ENCODE measurements around the gene BEST2.
"Not testable (repeated sequence)": the region's sequence is repeated elsewhere in the genome, so short reads cannot be mapped to it uniquely, and the experiment has no call there.

BEST2 gene

DNA sequence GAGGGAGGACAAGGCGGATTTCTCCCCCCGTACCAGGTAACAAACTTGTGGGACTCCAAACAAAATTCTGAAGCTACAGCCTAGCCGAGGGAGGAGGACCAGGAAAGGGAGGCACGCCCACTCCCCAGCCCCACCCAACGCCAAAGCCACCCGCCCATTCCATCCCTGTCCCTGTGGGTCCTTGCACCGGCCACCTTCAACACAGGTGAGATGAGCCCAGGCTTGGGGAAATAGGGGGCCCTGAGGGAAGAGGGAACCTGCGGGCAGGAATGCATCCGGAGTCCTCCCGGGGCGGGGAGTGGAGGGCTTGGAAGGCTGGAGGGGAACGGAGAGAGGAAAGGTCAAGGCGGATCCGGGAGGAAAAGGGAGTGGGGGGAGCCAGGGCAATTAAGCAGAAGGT, at the start of gene BEST2:
Gene BEST2 (plus strand): TSS at position 157 of the 400 bp plus-strand sequence. CDS start 802 bp downstream, outside the sequence.
- DNase-seq: no peak

DNA sequence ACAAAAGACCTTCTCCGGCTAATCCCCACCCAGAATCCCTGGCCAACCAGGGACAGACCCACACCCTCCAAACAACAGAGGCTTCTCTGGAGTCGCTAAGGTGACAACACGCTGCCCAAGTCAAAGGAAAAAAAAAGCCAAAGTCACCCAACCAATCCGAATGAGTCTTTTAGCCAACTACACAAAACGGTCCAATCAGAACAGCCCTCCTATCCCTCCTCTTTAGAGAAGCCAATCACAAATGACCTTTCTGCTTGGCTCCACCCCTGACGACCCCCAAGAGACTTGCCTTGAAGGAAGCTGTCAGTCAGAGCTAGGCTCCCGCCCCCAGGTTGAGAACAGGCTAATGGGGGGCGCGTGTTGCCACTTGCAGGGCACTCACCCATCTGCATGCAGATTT, 48.5 kb upstream of the BEST2 start:
- DNase-seq: no peak

DNA sequence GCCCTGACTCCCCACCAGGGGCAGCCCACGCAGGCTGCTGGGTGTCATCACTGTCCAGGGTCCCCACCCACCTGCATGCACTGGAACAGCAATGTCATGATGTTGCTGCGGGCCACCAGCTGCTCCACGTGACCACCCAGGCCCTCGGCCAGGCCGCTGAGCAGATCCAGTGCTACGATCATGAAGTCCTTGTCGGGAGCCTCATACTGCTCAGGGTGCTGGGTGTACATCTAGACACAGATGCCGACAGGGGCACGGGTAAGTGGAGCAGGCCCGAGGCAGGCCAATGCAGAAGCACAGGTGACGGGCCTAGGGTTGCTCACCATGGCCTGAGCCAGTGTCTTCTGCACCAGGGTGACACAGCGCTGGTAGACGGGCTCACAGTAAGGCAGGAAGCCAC, 46.4 kb upstream of the BEST2 start:
- DNase-seq: no peak

DNA sequence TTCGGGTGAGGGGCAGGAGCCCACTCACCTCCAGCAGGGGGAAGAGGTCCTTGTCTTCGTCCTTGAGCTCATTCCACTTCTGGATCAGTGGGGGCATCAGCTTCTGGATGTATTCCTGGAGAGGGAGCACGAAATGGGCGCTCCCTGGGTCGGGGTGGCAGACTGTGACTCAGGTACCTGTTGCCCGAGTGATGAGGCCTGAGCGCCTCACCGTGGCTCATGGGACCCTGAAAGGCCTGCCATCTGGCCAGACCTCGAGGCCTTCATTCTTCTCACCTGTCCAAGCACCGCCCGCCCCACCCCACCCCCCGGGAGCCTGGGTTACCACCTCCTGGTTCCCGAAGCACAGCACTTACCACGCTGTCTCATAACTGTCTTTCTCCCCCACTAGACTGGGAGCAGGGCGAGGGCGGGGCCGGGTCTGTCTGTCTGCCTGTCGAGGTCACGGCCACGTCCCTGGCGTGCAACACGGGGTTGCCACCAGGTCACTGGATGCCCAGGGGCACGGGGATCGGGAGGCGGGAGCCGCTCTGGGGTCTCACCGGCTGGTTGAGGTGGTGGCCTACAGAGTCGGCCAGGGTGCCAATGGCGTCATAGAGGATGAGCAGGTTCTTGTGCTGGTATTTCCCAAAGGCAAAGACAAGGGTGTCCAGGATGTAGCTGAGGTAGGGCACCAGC, 45.8 kb upstream of the BEST2 start:
- DNase-seq: no peak

DNA sequence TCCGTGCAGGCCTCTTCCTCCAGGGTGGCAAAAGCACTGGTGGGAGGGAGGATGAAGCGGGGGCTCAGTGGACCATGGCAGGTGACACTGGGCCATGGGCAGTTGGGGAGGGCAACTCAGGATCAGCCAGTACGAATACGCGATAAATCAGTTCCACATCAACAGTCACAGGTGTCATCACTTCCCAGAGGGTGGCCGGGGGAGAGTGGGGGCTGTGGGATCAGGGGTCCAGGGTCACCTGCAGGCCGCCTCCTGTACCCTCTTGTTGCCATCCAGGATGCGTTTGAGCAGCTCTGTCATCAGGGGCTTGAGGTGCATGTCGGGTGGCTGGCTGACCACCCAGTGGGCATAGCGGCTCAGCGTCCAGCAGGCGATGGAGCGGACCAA, 45.3 kb upstream of the BEST2 start:
- no peak for DNase-seq

DNA sequence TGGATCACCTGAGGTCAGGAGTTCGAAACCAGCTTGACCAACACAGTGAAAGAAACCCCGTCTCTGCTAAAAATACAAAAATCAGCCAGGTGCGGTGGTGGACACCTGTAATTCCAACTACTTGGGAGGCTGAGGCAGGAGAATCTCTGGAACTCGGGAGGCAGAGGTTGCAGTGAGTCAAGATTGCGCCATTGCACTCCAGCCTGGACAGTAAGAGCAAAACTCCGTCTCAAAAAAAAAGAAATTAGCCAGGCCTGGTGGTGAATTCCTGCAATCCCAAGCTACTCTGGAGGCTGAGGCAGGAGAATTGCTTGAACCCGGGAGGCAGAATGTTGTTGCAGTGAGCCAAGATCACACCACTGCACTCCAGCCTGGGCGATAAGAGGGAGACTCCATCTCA, 43.0 kb upstream of the BEST2 start:
- DNase-seq: no peak

DNA sequence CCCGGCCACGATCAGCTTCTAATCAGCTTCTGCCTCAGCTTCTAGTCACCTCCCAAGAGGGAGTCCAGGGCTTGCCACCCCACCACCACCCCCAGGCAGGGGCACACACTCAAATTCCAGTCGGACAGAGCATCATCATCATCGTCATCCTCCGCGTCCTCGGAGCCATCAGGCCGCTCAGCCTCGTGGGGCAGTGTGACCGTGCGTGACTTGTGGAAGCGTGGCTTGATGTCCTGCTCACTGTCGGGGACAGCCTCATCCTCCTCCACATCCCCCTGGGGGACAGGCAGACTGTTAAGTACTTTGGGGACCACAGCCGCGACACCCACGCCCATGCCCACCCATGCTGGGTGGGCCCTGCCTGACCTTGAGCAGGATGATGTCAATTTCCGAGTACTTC, 40.4 kb upstream of the BEST2 start:
- no peak for DNase-seq

DNA sequence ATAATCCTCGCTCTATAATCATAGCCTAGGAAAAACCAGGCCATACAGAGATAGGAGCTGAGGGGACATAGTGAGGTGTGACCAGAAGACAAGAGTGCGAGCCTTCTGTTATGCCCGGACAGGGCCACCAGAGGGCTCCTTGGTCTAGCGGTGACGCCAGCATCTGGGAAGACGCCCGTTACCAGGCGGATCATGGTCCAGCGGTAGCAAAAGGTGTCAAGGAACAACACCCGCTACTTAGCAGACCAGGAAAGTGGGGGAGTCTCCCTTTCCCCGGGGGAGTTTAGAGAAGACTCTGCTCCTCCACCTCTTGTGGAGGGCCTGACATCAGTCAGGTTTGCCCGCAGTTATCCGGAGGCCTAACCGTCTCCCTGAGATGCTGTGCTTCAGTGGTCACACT, 39.5 kb upstream of the BEST2 start:
- DNase-seq: peak in 4 of 56 donors; percentile 16 to 45 (median 40)

DNA sequence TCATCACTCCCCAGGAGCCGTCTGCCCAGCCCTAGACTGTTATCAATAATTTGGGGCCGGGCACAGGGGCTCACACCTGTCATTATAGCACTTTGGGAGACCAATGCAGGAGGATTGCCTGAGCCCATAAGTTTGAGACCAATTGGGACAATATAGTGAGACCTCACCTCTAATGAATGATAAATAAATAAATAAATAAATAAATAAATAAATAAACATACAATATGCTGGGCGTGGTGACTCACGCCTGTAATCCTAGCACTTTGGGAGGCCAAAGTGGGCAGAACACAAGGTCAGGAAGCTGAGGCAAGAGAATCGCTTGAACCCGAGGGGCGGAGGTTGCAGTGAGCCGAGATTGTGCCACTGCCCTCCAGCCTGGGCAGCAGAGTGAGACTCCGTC, 38.3 kb upstream of the BEST2 start:
- DNase-seq: not testable (repeated sequence)

DNA sequence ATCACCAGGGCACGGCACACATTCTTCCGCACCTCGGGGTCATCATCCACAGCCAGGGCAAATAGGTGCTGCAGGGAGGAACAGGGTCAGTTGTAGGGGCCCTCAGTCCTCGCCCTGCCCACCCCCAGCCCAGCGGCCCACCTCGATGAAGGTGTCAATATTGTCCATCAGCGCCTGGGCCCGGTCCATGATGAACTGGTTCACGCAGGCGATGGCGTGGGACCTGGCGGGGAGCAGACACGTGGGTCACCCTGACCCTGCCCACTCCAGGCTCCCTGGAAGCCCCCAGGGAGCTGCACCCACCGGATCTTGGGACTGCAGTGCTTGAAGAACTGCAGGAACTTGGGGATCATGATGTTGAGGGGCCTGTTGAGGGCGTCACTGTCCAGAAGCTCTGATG, 36.5 kb upstream of the BEST2 start:
- DNase-seq: no peak

DNA sequence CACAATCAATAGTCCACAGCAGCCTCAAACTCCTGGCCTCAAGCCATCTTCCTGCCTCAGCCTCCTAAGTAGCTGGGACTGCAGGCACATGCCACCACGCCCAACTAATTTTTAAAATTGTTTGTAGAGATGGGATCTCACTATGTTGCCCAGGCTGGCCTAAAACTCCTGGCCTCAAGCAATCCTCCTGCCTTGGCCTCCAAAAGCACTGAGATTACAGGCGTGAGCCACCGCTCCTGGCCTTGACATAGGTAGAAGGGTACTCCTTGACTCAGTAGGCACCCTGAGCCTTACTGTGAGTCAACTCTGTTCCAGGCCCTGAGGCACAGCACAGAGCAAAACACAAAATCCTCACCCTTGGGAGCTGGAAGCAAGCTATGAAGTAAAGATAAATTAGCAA, 35.7 kb upstream of the BEST2 start:
- no peak for DNase-seq

DNA sequence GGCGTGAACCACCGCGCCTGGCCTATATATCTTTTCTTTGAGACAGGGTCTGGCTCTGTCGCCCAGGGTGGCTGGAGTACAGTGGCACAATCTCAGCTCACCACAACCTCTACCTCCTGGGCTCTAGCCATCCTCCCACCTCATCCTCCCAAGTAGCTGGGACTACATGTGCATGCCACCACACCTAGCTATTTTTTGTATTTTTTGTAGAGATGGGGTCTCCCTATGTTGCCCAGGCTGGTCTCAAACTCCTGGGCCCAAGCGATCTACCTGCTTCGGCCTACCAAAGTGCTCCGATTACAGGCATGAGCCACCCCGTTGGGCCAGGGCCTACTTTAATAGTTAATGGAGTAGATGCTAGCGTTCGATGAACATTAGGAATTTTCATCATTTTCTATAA, 31.3 kb upstream of the BEST2 start:
- DNase-seq: no peak

DNA sequence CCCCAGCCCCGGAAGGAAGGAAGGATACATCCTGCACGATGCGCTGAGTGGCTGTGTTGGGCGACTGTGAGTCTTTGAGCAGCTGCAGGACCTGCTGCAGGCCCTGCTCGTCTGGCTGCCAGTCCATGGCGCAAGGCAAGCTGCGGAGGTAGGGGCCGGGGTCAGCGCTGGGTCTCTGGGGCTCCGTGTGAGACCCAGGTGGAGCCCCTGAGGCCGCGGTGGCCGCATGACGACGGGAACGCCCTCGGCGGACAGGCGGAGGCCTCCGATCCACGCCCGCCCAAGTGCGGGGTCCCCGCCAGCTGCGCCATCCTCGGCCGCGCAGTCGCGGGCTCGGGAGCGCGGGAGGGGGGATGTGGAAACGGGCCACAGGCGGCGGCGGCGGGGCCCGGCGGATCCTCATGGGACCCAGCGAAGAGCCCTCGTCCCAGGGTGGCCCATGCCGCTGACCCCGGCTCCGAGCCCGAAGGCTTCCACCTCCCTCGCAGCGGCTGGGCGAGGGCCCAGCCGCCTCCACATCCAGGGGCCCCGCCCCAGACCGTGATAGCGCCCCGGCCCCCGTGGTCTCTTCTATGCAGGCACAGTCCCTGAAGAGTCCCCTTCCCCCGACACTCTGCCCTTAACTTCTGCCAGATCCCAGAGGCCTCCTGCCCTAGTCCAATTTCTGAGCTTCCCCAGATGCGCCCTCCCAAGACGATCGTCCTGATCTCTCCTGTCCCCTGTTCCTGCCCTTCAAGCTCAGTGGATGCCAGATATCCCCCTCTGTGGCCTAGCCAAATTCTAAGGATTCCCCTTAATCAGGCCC, 30.5 kb upstream of the BEST2 start:
- peak in 16 of 56 donors; percentile 2 to 52 (median 18) for DNase-seq

DNA sequence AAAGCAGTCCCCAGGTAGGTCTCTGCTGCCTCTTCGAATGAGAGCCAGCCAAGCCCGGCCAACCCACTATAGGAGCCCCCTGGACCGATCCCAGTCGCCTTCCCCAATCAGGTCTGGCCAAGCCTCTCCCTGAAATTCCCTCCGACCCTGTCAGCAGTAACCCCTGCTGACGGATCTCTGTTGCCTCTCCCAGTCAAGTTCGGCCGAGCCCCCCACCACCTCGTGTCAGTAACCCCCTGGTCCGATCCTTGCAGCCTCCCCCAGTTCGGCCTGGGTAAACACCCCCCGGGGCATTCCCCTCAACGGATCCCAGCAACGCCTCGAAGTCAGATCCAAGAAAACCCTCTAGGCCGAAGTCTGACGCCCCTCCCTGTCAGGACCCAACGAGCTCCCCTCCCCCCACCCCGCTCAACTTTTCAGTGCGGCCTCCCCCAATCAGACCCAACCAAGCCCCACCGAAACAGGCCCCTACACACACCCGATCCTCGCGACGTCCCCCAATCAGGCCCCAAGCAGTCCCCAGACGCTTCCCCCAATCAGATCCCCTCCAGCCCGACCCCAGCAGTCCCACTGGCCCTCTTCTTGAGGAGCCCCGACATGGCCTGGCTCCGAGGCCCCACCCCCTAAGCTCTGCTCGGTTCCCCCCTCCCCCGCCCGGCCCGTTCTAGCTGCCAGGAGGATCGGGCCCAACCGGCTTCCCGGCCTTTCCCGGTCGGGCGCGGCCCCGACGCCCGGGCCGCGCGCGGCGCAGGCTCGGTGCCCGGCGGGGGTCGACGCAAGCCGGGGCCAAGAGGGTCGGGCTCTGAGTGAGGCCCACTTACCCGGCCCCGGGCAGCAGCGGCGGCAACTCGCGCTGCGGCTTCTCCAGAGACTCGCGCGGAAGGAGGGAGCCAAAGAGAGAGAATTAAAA, 29.7 kb upstream of the BEST2 start:
- peak in 44 of 56 donors; percentile 17 to 75 (median 52) for DNase-seq

DNA sequence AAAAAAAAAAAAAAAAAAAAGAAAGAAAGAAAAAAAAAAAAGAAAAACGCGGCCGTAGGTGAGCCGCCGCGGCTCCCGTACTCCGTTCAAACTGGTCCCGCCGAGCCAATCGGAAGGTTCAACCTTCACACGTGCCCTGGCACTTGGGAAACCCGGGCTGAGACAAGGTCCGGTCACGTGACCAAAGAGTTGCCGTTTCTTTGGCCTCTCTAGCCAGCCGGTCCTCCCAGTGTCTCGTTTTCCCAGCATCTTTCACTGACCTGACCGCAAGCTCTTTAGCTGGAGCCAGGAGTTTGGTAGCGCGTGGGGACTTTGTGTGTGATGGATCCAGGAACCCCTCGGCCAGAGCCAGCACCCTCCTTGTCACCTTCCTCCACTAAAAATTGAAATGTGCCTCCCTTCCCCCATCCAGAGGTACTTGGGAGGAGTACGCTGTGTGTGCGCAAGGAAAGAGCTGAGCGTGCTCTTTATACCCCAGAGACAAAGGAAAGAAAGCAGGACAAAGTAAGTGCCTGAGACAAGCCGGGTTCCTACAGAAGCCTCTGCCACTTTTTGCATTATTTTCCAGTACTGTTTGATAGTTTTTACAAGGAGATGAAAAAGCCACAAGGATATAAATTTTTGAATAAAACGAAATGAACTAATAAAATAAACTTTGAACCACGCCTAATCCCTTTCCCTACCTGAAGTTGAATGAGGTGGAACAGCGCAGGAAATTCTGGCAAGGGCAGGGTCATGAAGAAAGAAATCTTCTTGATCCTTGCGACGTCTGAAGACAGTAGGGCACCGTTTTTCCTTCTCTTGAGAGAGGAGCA, 28.8 kb upstream of the BEST2 start:
- DNase-seq: peak; percentile 27 to 99 (median 93)

DNA sequence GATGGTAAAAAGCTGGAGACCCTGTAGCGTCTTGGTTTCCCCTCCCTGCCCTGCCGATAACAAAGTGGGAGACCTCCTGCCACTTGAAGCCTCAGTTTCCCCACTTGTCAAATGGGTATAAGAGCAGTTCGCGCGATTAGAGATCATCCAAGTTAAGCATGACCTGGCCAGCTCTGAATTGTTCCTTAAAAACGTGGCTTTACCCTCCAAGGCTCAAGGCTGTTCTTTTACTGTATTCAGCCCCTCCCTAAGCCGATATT, 28.3 kb upstream of the BEST2 start:
- no peak for DNase-seq

DNA sequence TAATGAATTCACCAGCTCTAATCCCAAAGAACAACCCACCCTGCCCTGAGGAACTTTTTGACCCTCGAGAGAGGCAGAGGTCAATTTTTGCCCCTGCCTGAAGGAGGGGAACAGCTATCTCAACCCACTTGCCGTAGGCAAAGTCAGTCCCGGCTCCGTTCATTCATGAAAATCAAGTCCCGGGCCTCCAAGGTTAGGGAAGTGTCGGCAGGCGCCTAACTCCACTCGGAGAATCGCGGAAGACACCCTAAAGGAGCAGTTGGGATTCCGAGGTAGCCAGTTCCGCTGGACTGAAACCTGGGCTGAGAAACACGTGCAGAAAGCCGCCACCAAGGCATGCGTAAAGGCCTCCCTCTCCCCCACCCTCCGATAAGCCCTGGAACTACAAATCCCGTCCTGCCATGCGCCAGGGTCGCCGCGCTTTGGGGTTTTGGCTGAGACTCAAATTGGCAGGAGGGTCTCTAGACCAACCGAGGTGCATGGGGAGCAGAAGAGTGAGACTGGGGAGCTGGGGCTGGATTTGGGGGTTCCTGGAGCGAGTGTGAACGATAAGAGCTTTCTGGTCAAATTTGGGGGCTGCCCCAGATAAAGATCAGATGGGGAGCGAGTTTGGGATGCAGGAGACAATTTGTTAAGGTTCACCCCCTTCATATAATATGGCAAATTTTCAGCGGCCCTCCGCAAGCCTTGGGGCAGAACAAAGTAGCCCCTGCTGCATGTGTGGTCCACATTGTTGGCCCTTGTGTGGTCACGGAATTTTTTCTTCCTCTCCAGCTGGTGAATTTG, 27.8 kb upstream of the BEST2 start, which contains the start of gene TNPO2:
Gene TNPO2 (minus strand): TSS at position 292 of the 786 bp plus-strand sequence. CDS start 2,955 bp downstream, outside the sequence.
- peak in 49 of 56 donors; percentile 6 to 67 (median 39) for DNase-seq

DNA sequence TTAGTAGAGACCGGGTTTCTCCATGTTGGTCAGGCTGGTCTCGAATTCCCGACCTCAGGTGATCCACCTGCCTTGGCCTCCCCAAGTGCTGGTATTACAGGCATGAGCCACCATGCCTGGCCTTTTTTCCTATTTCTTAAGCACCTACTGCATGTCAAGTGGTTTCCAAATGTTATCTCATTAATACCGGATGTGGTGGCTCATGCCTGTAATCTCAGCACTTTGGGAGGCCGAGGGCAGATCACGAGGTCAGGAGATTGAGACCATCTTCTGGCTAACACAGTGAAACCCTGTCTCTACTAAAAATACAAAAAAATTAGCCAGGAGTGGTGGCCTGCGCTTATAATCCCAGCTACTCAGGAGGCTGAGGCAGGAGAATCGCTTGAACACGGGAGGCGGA, 26.0 kb upstream of the BEST2 start:
- not testable (repeated sequence) for DNase-seq

DNA sequence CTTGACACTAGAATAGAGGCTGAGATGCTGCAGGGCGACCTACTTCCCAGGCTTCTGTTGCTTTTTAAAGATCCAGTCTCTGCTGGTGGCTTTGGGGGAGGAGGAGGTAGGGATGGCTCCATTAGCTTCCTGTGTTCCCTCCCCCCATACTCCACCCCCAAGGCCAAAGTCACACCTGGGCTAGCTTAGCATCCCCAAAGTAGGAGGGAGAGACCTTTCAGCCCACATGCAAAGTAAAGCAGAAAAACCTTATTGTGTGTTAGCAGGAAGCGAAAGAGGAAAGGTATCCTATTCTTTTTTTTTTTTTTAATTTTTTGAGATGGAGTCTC, 24.6 kb upstream of the BEST2 start:
- no peak for DNase-seq

DNA sequence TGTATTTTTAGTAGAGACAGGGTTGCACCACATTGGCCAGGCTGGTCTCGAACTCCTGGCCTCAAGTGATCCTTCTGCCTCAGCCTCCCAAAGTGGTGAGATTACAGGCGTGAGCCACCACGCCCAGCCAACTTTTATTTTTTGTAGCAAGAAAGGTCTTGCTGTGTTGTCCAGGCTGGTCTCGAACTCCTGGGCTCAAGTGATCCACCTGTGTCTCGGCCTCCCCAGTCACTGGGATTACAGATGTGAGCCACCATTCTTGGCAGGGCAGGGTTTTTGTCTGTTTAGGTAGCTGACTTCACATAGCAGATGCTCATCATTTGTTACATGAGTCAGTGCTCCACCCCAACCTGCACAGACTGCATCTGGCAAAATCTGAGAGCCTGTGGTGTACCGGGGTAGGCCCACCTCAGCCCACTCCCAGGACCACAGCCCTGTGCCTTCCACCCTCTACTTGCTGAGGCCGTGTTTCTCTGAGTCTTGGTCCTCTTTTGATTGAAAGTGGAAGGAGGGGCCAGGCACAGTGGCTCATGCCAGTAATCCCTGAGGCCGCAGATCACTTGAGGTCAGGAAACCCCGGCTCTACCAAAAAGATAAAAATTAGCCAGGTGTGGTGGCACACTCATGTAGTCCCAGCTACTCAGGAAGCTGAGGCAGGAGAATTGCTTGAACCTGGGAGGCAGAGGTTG, 23.7 kb upstream of the BEST2 start:
- DNase-seq: no peak

All from amygdala (tissue), 56 donors.